SK-N-MC (cell line): ENCODE results near the gene CARD11.
"Not testable (repeated sequence)": the region's sequence is repeated elsewhere in the genome, so short reads cannot be mapped to it uniquely, and the experiment has no call there.

Experiments
- DNase-seq: peaks from one replicate; pipeline ENCODE4 v3.0.0-alpha.2; 2011; ENCODE audit warnings: low read depth, low spot score
- H3K27ac ChIP-seq: fragments of 200-600 bp; sonication (generic); 2 replicates; pipeline ENCODE4 v1.5.1; 2016; ENCODE audit warnings: mixed run types
- H3K36me3 ChIP-seq: fragments of 200-600 bp; sonication (generic); 2 replicates; pipeline ENCODE4 v1.6.1; 2017; ENCODE audit warnings: antibody characterized with exemption, low read length, mixed read lengths; ENCODE audit not compliant: insufficient read depth
- H3K4me3 ChIP-seq: fragments of 200-600 bp; sonication (generic); 2 replicates; pipeline ENCODE4 v1.5.1; 2016
- H3K9ac ChIP-seq: fragments of 200-600 bp; sonication (generic); 2 replicates; pipeline ENCODE4 v1.8.0; 2017; ENCODE audit warnings: mixed run types, mixed read lengths; ENCODE audit not compliant: insufficient read length
- H3K9me3 ChIP-seq: fragments of 200-600 bp; sonication (generic); 2 replicates; pipeline ENCODE4 v1.6.1; 2017; ENCODE audit warnings: low read depth, mild to moderate bottlenecking, antibody characterized with exemption, low read length, moderate library complexity, mixed read lengths
- EZH2 ChIP-seq: fragments of 200-600 bp; sonication (generic); IDR thresholded peaks from one replicate; pipeline ENCODE4 v1.6.1; 2017; ENCODE audit warnings: antibody characterized with exemption
- FOXP2 ChIP-seq: optimal IDR thresholded peaks from 2 replicates; pipeline ENCODE3; 2011; ENCODE audit warnings: mild to moderate bottlenecking, moderate library complexity; ENCODE audit not compliant: insufficient read depth; ENCODE audit errors: extremely low read length, control extremely low read depth
- POLR2AphosphoS5 ChIP-seq: IDR thresholded peaks from 2 replicates; pipeline ENCODE4 v1.6.1; 2012; ENCODE audit warnings: mild to moderate bottlenecking, low read depth, low read length, borderline replicate concordance

The CARD11 gene

DNA sequence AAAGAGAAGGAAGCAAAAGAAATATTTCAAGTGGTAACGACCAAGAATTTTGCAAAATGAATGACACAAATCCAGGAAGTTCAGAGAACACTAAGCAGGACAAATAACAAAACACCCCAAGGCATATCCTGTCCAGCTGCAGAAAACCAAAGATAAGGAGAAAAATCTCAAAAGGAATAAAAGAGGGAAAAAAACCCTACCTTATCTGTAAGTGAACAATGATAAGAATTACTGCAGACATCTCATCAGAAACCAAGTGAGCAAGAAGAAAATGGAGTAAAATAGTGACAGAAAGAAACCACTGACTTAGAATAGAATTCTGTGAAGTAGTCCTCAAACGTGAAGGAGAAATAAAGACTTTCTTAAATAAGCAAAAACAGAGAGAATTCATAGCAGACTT lies 21.8 kb downstream of the CARD11 start:
- Histone ChIP-seq H3K9ac (no peak overlapping the region), H3K27ac (no peak overlapping the region), H3K36me3 (peaks cover 3% of the 10 kb centered on the region; the same call in 1 of the 2 replicates), H3K4me3 (no peak overlapping the region), H3K9me3 (peaks cover 15% of the 10 kb centered on the region; the same call in 1 of the 2 replicates)
- DNase-seq, result no peak
- no peak for TF ChIP-seq POLR2AphosphoS5
- no peak for TF ChIP-seq EZH2
- TF ChIP-seq FOXP2, result no peak

DNA sequence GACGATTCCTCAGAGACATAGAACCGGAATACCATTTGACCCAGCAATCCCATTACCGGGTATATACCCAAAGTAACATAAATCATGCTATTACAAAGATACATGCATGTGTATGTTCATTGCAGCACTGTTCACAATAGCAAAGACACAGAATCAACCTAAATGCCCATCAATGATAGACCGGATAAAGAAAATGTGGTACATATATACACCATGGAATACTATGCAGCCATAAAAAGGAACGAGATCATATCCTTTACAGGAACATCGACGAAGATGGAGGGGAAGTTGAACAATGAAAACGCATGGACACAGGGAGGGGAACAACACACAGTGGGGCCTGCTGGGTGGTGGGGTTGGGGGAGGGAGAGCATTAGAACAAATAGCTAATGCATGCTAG lies 22.4 kb downstream of the CARD11 start:
- H3K9me3 ChIP-seq, result peaks cover 15% of the 10 kb centered on the region; the same call in 1 of the 2 replicates
- not testable (repeated sequence) for H3K36me3 ChIP-seq, H3K4me3 ChIP-seq, DNase-seq, H3K9ac ChIP-seq, H3K27ac ChIP-seq

DNA sequence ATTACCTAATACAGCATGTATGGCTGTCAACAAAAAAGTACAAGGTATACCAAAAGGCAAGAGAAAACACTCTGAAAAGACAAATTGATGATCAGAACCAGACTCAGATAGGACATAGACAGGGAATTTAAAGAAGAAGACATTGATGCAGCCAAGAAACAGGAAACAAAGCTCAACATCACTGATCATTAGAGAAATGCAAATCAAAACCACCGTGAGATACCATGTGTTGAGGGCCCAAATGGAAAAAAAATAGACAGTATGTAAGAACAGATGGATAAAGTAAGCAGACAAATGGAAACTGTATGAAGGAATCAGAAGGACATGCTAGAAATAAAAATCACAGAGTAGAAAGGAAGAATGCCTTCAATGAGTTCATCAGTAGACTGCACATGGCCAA lies 23.3 kb downstream of the CARD11 start:
- no peak for DNase-seq
- no peak overlapping the region for H3K27ac ChIP-seq
- no peaks in the 10 kb centered on the region; the same call in 1 of the 2 replicates for H3K36me3 ChIP-seq
- H3K4me3 ChIP-seq, result no peak overlapping the region
- H3K9ac ChIP-seq, result no peak overlapping the region
- no peak for TF ChIP-seq POLR2AphosphoS5
- TF ChIP-seq EZH2, result no peak
- TF ChIP-seq FOXP2, result no peak
- H3K9me3 ChIP-seq, result peaks cover 14% of the 10 kb centered on the region; the same call in 1 of the 2 replicates

DNA sequence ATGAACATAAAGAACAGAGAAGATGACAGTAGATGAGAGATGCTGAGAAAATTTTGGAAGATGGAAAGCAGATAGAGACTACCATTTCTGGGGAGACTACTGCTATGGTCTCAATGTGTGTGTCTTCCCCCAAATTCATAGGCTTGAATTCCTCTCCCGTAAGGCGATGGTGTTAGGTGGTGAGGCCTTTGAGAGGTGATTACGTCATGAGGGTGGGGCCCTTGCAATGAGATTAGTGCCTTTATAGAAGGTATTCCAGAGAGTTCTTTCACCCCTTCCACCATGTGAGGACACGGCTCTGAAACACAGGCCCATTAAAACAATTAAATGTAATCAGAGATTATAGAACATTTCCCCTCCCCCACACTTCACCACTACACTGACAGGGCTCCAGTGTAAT lies 23.9 kb downstream of the CARD11 start:
- H3K9me3 ChIP-seq, result peaks cover 12% of the 10 kb centered on the region; the same call in 1 of the 2 replicates
- H3K27ac ChIP-seq, result no peak overlapping the region
- TF ChIP-seq POLR2AphosphoS5 (no peak), FOXP2 (no peak), EZH2 (no peak)
- H3K36me3 ChIP-seq, result no peaks in the 10 kb centered on the region; the same call in 1 of the 2 replicates
- no peak overlapping the region for H3K9ac ChIP-seq
- no peak for DNase-seq
- H3K4me3 ChIP-seq, result no peak overlapping the region

DNA sequence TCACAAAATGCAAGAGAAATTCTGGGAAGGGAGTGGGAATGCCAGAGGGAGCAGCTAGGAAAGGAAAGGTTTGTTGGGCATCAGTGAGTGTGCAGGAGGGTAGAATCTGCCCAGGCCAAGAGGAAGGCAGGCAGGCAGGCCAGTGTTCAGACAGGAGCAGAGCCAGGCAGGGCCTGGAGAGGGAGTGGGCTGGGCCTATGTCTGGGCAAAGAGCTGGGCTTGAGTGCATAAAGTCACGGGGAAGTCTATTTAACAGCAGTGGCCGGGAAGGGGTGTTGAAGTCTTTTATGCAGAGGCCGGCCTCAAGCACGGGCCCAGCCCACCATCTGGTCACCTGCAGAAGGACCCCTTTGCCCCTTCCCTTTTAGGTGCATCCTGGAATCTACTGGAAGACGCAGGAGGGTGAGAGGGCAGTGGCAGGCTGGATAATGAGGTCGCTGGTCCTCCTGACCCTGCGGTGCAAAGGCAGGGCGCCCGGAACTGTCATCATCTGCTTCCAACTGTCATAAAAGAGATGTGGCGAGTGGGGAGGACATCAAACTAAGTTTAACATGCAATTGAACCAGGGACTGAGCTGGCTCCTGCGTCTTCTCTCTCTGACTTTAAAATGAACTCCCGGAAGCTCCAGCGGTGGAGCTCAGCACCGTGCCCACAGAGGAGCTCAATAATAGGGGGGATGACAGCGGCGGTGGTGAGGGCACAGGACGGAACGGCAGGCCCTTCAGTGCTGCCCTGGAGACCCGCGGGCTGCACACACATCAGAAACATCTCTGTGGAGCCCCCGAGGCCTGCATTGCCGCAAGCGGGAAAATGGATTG lies 29.5 kb downstream of the CARD11 start:
- DNase-seq, result no peak
- no peak overlapping the region for H3K9ac ChIP-seq
- 0 out of 2 replicates have a peak, but pooled peaks cover 5% of the 10 kb centered on the region for H3K36me3 ChIP-seq
- H3K9me3 ChIP-seq, result no peaks in the 10 kb centered on the region; the same call in 1 of the 2 replicates
- no peak overlapping the region for H3K27ac ChIP-seq
- no peak for TF ChIP-seq FOXP2
- no peak for TF ChIP-seq EZH2
- no peak for TF ChIP-seq POLR2AphosphoS5
- no peak overlapping the region for H3K4me3 ChIP-seq

DNA sequence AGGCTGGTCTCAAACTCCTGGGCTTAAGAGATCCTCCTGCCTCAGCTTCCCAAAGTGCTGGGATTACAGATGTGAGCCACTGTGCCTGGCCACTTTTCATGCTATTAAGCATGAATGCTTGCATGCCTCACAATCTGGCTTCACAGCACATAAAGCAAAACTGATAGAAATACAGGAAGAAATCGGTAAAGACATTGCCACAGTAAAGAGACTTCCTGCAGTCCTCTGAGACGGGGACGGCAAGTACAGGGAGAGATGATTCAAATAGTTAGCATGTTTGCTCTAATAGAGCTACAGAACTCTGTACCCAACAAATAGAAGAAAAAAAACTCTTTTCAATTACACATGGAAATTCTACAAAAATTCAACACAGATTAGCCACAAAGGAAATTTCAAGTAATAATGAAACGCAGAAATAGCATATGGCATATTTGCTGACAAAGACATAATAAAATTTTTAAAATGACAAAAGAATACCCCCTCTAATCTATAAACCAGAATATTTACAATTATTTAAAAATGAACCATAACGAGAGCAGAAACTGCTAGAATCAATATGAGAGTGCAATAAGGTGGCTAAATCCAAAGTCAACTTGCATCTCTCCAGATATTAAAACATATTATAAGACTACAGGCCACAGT lies 32.3 kb downstream of the CARD11 start:
- peak overlapping the region; percentile 68 for H3K9ac ChIP-seq
- no peaks in the 10 kb centered on the region; the same call in 1 of the 2 replicates for H3K9me3 ChIP-seq
- TF ChIP-seq FOXP2 (no peak), POLR2AphosphoS5 (no peak), EZH2 (no peak)
- H3K4me3 ChIP-seq, result peak overlapping the region; percentile 37
- peak overlapping the region; percentile 100 for H3K27ac ChIP-seq
- 0 out of 2 replicates have a peak, but pooled peaks cover 5% of the 10 kb centered on the region for H3K36me3 ChIP-seq
- no peak for DNase-seq

DNA sequence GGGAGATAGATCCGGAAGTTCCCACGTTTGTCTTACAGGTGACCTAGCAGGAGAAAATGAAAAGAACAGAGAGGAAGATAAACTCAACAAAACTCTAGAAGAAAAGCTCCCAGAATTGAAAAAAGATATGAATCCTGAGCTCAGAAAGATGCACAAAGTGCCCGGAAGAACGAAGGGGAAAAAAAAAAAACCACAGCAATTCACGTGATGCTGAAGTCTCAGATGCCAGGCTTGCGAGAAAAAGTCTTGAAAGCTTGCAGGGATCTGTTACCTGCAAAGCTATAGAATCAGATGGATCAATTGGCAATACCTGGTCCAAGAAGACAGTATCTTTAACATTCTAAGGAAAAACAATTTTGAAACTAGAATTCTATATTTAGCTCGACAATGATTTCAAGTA lies 33.5 kb downstream of the CARD11 start:
- no peak for DNase-seq
- no peaks in the 10 kb centered on the region; the same call in 1 of the 2 replicates for H3K9me3 ChIP-seq

DNA sequence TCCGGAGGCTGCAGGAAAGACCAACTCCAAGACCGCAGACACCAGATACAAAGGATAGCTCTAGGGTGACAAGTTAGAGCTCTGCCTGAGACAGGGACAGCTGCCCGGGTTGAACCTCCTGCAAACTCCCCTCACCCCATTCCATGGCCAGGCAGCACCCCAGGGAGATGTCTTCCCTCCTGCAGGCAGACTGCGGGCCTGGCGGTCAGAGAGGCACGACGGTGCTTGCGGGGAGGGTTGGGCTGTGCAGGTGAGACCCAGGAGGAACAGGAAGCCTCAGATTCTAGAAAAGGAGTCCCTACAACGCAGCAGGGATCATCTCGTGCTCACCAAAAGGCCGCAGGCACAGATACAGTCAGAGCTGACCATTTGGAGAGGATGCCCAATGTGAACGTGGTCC lies 34.6 kb downstream of the CARD11 start:
- DNase-seq, result no peak
- Histone ChIP-seq H3K27ac (peak overlapping the region; percentile 100), H3K9ac (peak overlapping the region; percentile 84), H3K4me3 (peak overlapping the region; percentile 34), H3K9me3 (no peaks in the 10 kb centered on the region; the same call in 1 of the 2 replicates), H3K36me3 (0 out of 2 replicates have a peak, but pooled peaks cover 5% of the 10 kb centered on the region)
- TF ChIP-seq POLR2AphosphoS5 (no peak), FOXP2 (no peak), EZH2 (no peak)

More for the DNA sequence above, 33.5 kb downstream of the CARD11 start:
- Histone ChIP-seq H3K4me3 (no peak overlapping the region), H3K9ac (peak overlapping the region; percentile 38), H3K27ac (peak overlapping the region; percentile 100), H3K36me3 (0 out of 2 replicates have a peak, but pooled peaks cover 5% of the 10 kb centered on the region)
- TF ChIP-seq EZH2, result no peak
- TF ChIP-seq POLR2AphosphoS5, result no peak
- no peak for TF ChIP-seq FOXP2

DNA sequence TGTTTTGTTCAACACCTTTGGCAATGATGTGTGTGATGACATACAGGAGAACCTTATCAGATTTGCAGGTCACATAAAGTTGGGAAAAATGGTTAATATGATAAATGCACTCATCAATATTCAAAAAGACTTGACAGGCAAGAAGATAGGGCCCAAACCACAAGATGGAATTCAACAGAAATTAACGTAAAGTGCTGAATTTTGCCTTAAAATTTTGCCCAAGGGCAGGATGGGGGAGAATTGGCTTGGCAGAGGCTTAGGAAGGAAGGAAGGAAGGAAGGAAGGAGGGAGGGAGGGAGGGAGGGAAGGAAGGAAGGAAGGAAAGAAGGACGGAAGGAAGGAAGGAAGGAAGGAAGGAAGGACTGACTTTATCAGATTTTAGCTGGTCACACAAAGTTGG lies 35.3 kb downstream of the CARD11 start:
- TF ChIP-seq EZH2 (no peak), POLR2AphosphoS5 (0 out of 2 replicates have a peak, but pooled peaks have one; percentile 52), FOXP2 (no peak)
- Histone ChIP-seq H3K9me3 (no peaks in the 10 kb centered on the region; the same call in 1 of the 2 replicates), H3K36me3 (0 out of 2 replicates have a peak, but pooled peaks cover 5% of the 10 kb centered on the region), H3K9ac (peak overlapping the region; percentile 80), H3K4me3 (peak overlapping the region; percentile 60), H3K27ac (peak overlapping the region; percentile 100)
- DNase-seq, result peak; percentile 100
